ENCODE results near the gene JUNB. TPM values are rescaled to one million over a fixed set of nuclear protein-coding genes. Genes with fewer than 3 reads are reported as not detected.

Gene JUNB
- polyA plus RNA-seq, 1 donor, result 36.5 TPM

Other genes with a start within 250 kb of the JUNB start
- 4.5 TPM for gene ZNF564, start 240.0 kb upstream of the JUNB start, polyA plus RNA-seq (ENCODE audit: insufficient read length)
- gene ZNF490, start 180.7 kb upstream of the JUNB start, polyA plus RNA-seq (ENCODE audit: insufficient read length), result 3.8 TPM
- gene ZNF791, start 180.6 kb upstream of the JUNB start, polyA plus RNA-seq (ENCODE audit: insufficient read length), result 13.3 TPM
- gene MAN2B1, start 124.7 kb upstream of the JUNB start, polyA plus RNA-seq (ENCODE audit: insufficient read length), result 35.6 TPM
- 12.3 TPM for gene WDR83, start 124.7 kb upstream of the JUNB start, polyA plus RNA-seq (ENCODE audit: insufficient read length)
- 73.4 TPM for gene DHPS, start 109.6 kb upstream of the JUNB start, polyA plus RNA-seq (ENCODE audit: insufficient read length)
- 0.65 TPM for gene GNG14, start 103.5 kb upstream of the JUNB start, polyA plus RNA-seq (ENCODE audit: insufficient read length)
- gene FBXW9, start 94.9 kb upstream of the JUNB start, polyA plus RNA-seq (ENCODE audit: insufficient read length), result 5.2 TPM
- gene TNPO2, start 67.6 kb upstream of the JUNB start, polyA plus RNA-seq (ENCODE audit: insufficient read length), result 60.9 TPM
- gene TRIR, start 56.8 kb upstream of the JUNB start, polyA plus RNA-seq (ENCODE audit: insufficient read length), result 191 TPM
- 41.1 TPM for gene GET3, start 54.0 kb upstream of the JUNB start, polyA plus RNA-seq (ENCODE audit: insufficient read length)
- 0.09 TPM for gene BEST2, start 39.7 kb upstream of the JUNB start, polyA plus RNA-seq (ENCODE audit: insufficient read length)
- 30.2 TPM for gene HOOK2, start 15.9 kb upstream of the JUNB start, polyA plus RNA-seq (ENCODE audit: insufficient read length)
- 169 TPM for gene PRDX2, start 10.3 kb downstream of the JUNB start, polyA plus RNA-seq (ENCODE audit: insufficient read length)
- 2.2 TPM for gene THSD8, start 10.6 kb downstream of the JUNB start, polyA plus RNA-seq (ENCODE audit: insufficient read length)
- 21.9 TPM for gene RNASEH2A, start 15.1 kb downstream of the JUNB start, polyA plus RNA-seq (ENCODE audit: insufficient read length)
- gene RTBDN, start 43.1 kb downstream of the JUNB start, polyA plus RNA-seq (ENCODE audit: insufficient read length), result not detected
- gene MAST1, start 47.0 kb downstream of the JUNB start, polyA plus RNA-seq (ENCODE audit: insufficient read length), result 0.27 TPM
- gene DNASE2, start 90.0 kb downstream of the JUNB start, polyA plus RNA-seq (ENCODE audit: insufficient read length), result 10.9 TPM
- gene KLF1, start 95.7 kb downstream of the JUNB start, polyA plus RNA-seq (ENCODE audit: insufficient read length), result 0.88 TPM
- 30.4 TPM for gene GCDH, start 99.7 kb downstream of the JUNB start, polyA plus RNA-seq (ENCODE audit: insufficient read length)
- gene SYCE2, start 127.8 kb downstream of the JUNB start, polyA plus RNA-seq (ENCODE audit: insufficient read length), result 3.3 TPM
- 43.3 TPM for gene FARSA, start 142.2 kb downstream of the JUNB start, polyA plus RNA-seq (ENCODE audit: insufficient read length)
- 361 TPM for gene CALR, start 147.1 kb downstream of the JUNB start, polyA plus RNA-seq (ENCODE audit: insufficient read length)
- 156 TPM for gene RAD23A, start 154.4 kb downstream of the JUNB start, polyA plus RNA-seq (ENCODE audit: insufficient read length)
- 48.4 TPM for gene GADD45GIP1, start 165.7 kb downstream of the JUNB start, polyA plus RNA-seq (ENCODE audit: insufficient read length)
- 0.18 TPM for gene DAND5, start 178.1 kb downstream of the JUNB start, polyA plus RNA-seq (ENCODE audit: insufficient read length)
- 112 TPM for gene NFIX, start 204.0 kb downstream of the JUNB start, polyA plus RNA-seq (ENCODE audit: insufficient read length)

Measured in hindlimb muscle (tissue), 1 donor.